ENCODE data around the gene SLC39A9. TPM values are rescaled to one million over a fixed set of nuclear protein-coding genes. Genes with fewer than 3 reads are reported as not detected.
A peak's percentile ranks its signal among the peaks of the same experiment; 100 is the strongest.

The SLC39A9 gene
- total RNA-seq, 4 donors from 2014 or later: 41.5 to 47.9 (median 45.4) TPM

DNA sequence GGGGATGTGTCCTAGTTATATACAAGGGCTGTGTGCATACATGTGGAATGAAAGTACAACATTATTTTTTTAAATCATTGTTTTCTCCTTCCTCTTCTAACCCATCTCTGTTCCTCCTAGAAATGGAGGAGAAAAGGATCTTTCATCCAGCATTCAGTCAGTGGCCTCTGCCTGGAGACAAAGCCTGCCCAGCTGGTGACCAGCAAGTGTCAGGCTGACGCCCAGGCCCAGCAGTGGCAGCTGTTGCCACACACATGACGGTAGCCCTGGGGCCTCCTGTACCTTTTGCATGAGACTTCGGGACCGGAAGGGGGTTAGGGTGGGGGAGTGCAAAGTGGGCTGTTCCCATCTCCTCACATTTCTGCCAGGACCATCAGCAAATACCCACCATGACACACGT, 46.6 kb upstream of the SLC39A9 start:
- Histone ChIP-seq H3K4me3 (no peak overlapping the region), H3K27ac (no peak overlapping the region), H3K36me3 (peaks cover 0 to 5% of the 10 kb centered on the region in 2 donors), H3K27me3 (peaks cover 7% of the 10 kb centered on the region), H3K9me3 (no peaks in the 10 kb centered on the region), H3K4me1 (peaks cover 0 to 17% (median 5%) of the 10 kb centered on the region in 3 donors)
- 67 to 83% methylated on average over 1 to 2 of the region's 5 CpGs for WGBS, 2 donors (ENCODE audit: low coverage in 1 of 2)
- TF ChIP-seq CTCF (IDR thresholded peaks at IDR 0.05) (no peak), POLR2AphosphoS5 (IDR thresholded peaks at IDR 0.05) (no peak), EP300 (IDR thresholded peaks at IDR 0.05) (no peak), POLR2A (IDR thresholded peaks at IDR 0.05) (no peak)
- ATAC-seq: no peak

DNA sequence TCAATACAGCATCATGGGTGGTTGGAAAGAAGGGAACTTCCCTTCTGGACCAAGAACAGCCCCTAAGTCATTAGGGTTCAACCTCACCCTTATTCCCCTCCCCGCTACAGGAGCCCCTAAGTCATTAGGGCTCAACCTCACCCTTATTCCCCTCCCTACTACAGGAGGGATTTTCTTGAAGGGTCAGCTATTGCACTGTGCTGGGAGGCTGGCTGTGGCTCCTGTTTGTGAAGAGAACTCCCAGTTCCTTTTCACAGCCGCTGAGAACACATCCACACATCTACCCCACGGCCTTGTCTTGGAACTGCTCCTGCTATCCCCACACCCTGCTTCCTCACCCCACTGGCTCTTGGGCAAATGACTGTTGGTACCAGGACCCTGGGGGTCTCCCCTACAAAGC, 45.3 kb upstream of the SLC39A9 start:
- 90 to 100% methylated on average over 2 of the region's 3 CpGs for WGBS, 2 donors (ENCODE audit: low coverage in 1 of 2)
- no peak overlapping the region for H3K27ac ChIP-seq
- H3K9me3 ChIP-seq: no peaks in the 10 kb centered on the region
- no peak for ATAC-seq
- peaks cover 0 to 17% (median 5%) of the 10 kb centered on the region in 3 donors for H3K4me1 ChIP-seq
- H3K4me3 ChIP-seq: no peak overlapping the region
- peaks cover 0 to 5% of the 10 kb centered on the region in 2 donors for H3K36me3 ChIP-seq
- no peak for TF ChIP-seq EP300 (IDR thresholded peaks at IDR 0.05)
- TF ChIP-seq POLR2AphosphoS5 (IDR thresholded peaks at IDR 0.05): no peak
- TF ChIP-seq POLR2A (IDR thresholded peaks at IDR 0.05): no peak
- no peak for TF ChIP-seq CTCF (IDR thresholded peaks at IDR 0.05)
- peaks cover 7% of the 10 kb centered on the region for H3K27me3 ChIP-seq

DNA sequence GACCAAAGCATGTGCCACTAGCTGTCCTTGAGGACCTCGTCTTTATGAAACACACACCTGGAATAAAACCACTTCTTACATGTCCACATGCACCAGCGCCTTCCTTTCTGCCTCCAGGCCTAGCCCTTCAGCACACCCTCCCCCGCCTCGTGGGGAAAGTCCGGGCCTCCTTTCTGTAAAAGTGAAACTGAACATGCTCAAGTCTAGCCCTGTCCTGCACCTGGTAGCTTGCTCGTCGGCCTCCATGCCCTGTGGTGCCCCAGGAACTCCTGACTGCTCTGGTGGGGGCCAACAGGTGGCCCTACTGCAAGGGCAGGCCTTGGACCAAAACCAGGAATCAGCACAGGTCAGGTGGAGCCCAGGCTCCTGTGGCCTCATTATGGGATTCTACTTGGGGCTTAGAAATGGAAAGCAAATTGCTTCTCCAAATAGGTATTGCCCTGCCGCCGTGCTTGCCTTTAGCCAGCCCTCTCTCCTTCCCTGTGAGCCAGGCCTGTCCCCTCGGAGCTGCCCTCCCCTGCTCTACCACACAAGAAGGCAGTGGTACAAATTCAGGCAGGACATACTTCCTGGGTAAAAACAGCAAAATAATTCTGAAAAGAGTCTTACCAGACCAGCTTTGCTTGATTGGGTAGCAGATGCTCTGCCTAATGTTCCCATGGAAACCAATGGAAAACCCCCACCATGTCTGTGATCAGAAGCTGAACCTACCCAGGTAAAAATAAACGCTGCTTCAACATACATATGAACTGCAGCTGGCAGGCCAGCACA, 43.9 kb upstream of the SLC39A9 start:
- no peak for ATAC-seq
- WGBS, 2 donors (ENCODE audit: low coverage in 1 of 2): 51 to 92% methylated on average over 2 to 5 of the region's 11 CpGs
- H3K4me3 ChIP-seq: no peak overlapping the region
- H3K4me1 ChIP-seq: peaks cover 0 to 17% (median 5%) of the 10 kb centered on the region in 3 donors
- peak overlapping the region in 2 of 4 donors; percentile 59 to 69 for H3K27ac ChIP-seq
- H3K9me3 ChIP-seq: no peaks in the 10 kb centered on the region
- H3K27me3 ChIP-seq: no peaks in the 10 kb centered on the region
- TF ChIP-seq POLR2A (IDR thresholded peaks at IDR 0.05): no peak
- TF ChIP-seq EP300 (IDR thresholded peaks at IDR 0.05): no peak
- no peak for TF ChIP-seq POLR2AphosphoS5 (IDR thresholded peaks at IDR 0.05)
- TF ChIP-seq CTCF (IDR thresholded peaks at IDR 0.05): no peak
- H3K36me3 ChIP-seq: no peaks in the 10 kb centered on the region

DNA sequence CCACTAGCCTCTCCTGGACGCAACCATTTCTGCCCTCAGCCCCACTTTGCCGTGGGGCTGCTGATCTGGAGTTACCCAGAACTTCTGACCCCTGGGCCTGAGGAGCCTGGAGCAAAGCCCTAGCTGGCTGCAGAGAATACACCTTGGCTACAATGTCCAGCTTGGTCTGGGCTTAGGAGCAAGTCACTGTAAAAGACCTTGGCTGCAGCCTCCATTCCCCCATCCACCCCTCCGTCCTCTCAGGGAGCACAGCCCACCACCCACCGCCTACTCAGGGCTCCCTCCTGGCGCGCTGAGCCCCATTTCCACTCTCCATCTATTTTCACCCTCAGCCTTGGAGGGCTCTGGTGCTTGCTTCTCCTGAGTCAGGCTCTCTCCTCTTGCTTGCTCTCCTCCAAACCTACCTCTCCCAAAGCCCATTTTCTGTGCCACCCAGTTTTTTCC, 43.3 kb upstream of the SLC39A9 start:
- whole genome bisulfite sequencing, 2 donors (ENCODE audit: low coverage in 1 of 2): 88 to 92% methylated on average over 4 of the region's 6 CpGs
- H3K27ac ChIP-seq: peak overlapping the region in 3 of 4 donors; percentile 59 to 71 (median 69)

More for the DNA sequence above, 43.3 kb upstream of the SLC39A9 start:
- Histone ChIP-seq H3K4me3 (no peak overlapping the region), H3K27me3 (no peaks in the 10 kb centered on the region), H3K4me1 (peaks cover 0 to 17% (median 5%) of the 10 kb centered on the region in 3 donors), H3K9me3 (no peaks in the 10 kb centered on the region), H3K36me3 (no peaks in the 10 kb centered on the region)
- TF ChIP-seq EP300 (IDR thresholded peaks at IDR 0.05): no peak
- TF ChIP-seq CTCF (IDR thresholded peaks at IDR 0.05): no peak
- TF ChIP-seq POLR2AphosphoS5 (IDR thresholded peaks at IDR 0.05): no peak
- TF ChIP-seq POLR2A (IDR thresholded peaks at IDR 0.05): no peak
- ATAC-seq: peak; percentile 6

Data from gastroesophageal sphincter (tissue), 4 donors.